OCI-LY3 (cell line): ENCODE measurements around the gene CNDP1.

Experiments
- H2AFZ ChIP-seq: fragments of 200-600, 300-600 bp; shearing (Covaris generic); 2 replicates; pipeline ENCODE4 v1.6.0; 2014; ENCODE audit warnings: antibody characterized with exemption, low read depth, low read length
- H3K27ac ChIP-seq: fragments of 200-600, 300-600 bp; sonication (generic); 2 replicates; pipeline ENCODE4 v1.5.1; 2014; ENCODE audit warnings: mild to moderate bottlenecking, low read length, moderate library complexity, mixed read lengths
- H3K27me3 ChIP-seq: fragments of 200-600, 300-600 bp; sonication (generic); 2 replicates; pipeline ENCODE4 v1.6.1; 2014; ENCODE audit warnings: low read depth, low read length, mixed read lengths
- H3K36me3 ChIP-seq: fragments of 200-600, 300-600 bp; sonication (generic); replicated peaks from 2 replicates; pipeline ENCODE3; 2014; ENCODE audit warnings: low read depth, low read length, mixed read lengths
- H3K4me1 ChIP-seq: fragments of 300-600, 200-600 bp; sonication (generic); 2 replicates; pipeline ENCODE4 v1.6.1; 2014; ENCODE audit warnings: low read length, mixed read lengths
- H3K4me2 ChIP-seq: fragments of 200-600, 300-600 bp; sonication (generic); 2 replicates; pipeline ENCODE4 v1.6.1; 2014; ENCODE audit warnings: low read length, mixed read lengths
- H3K4me3 ChIP-seq: fragments of 300-600, 200-600 bp; sonication (generic); 2 replicates; pipeline ENCODE4 v1.5.1; 2014; ENCODE audit warnings: antibody characterized with exemption, mild to moderate bottlenecking, low read length, moderate library complexity
- H3K79me2 ChIP-seq: fragments of 300-600, 200-600 bp; shearing (Covaris generic); 2 replicates; pipeline ENCODE4 v1.6.1; 2014; ENCODE audit warnings: mild to moderate bottlenecking, low read length, mixed read lengths
- H3K9ac ChIP-seq: fragments of 300-600, 200-600 bp; shearing (Covaris generic); 2 replicates; pipeline ENCODE4 v1.6.0; 2014; ENCODE audit warnings: mild to moderate bottlenecking, low read length, moderate library complexity
- H3K9me3 ChIP-seq: fragments of 200-600, 300-600 bp; shearing (Covaris generic); 2 replicates; pipeline ENCODE4 v1.6.1; 2014; ENCODE audit warnings: low read length, mixed read lengths; ENCODE audit not compliant: insufficient read depth
- H4K20me1 ChIP-seq: fragments of 200-600, 300-600 bp; sonication (generic); 2 replicates; pipeline ENCODE4 v1.6.1; 2016; ENCODE audit warnings: low read length, mixed read lengths; ENCODE audit not compliant: insufficient read depth
- CTCF ChIP-seq: fragments of 200-600, 300-600 bp; sonication (generic); IDR thresholded peaks from 2 replicates; pipeline ENCODE4 v1.5.1; 2014; ENCODE audit warnings: antibody characterized with exemption, low read length, low read depth
- EZH2phosphoT487 ChIP-seq: fragments of 200-600 bp; shearing (Covaris generic); IDR thresholded peaks from 2 replicates; pipeline ENCODE4 v1.6.1; 2018; ENCODE audit warnings: antibody characterized with exemption, mixed run types, low read depth

CNDP1 gene

GRCh38 chr18:74509856-74510769 lies 24.2 kb upstream of the CNDP1 start:
- no peak for TF ChIP-seq CTCF
- no peak for TF ChIP-seq EZH2phosphoT487
- Histone ChIP-seq H3K4me3 (no peak overlapping the region), H4K20me1 (peaks cover 12% of the 10 kb centered on the region), H2AFZ (no peak overlapping the region), H3K4me1 (no peaks in the 10 kb centered on the region), H3K79me2 (peaks cover 27% of the 10 kb centered on the region; the same call in 1 of the 2 replicates), H3K27ac (no peak overlapping the region), H3K9ac (no peak overlapping the region), H3K4me2 (no peak overlapping the region), H3K9me3 (no peaks in the 10 kb centered on the region), H3K36me3 (peaks cover 85% of the 10 kb centered on the region), H3K27me3 (no peaks in the 10 kb centered on the region)

- H3K79me2 ChIP-seq: peaks cover 27% of the 10 kb centered on the region; the same call in 1 of the 2 replicates
- H3K9ac ChIP-seq: no peak overlapping the region
- H3K4me3 ChIP-seq: no peak overlapping the region
- peaks cover 14% of the 10 kb centered on the region for H4K20me1 ChIP-seq
- H3K4me2 ChIP-seq: no peak overlapping the region
- no peaks in the 10 kb centered on the region for H3K9me3 ChIP-seq
- H3K4me1 ChIP-seq: no peaks in the 10 kb centered on the region
- no peak overlapping the region for H2AFZ ChIP-seq
- H3K36me3 ChIP-seq: peaks cover 86% of the 10 kb centered on the region
- no peaks in the 10 kb centered on the region for H3K27me3 ChIP-seq
- no peak overlapping the region for H3K27ac ChIP-seq
- TF ChIP-seq EZH2phosphoT487: no peak
- no peak for TF ChIP-seq CTCF
These were observed 23.6 kb upstream of the CNDP1 start for GRCh38 chr18:74510770-74511095.

- Histone ChIP-seq H3K27me3 (no peaks in the 10 kb centered on the region), H3K4me1 (no peaks in the 10 kb centered on the region), H3K4me2 (no peak overlapping the region), H3K4me3 (no peak overlapping the region), H3K9ac (no peak overlapping the region), H3K9me3 (no peaks in the 10 kb centered on the region), H3K79me2 (peaks cover 23% of the 10 kb centered on the region; the same call in 1 of the 2 replicates), H3K36me3 (peaks cover 90% of the 10 kb centered on the region), H4K20me1 (peaks cover 19% of the 10 kb centered on the region), H2AFZ (no peak overlapping the region), H3K27ac (no peak overlapping the region)
- TF ChIP-seq CTCF (no peak), EZH2phosphoT487 (no peak)
These were observed 22.5 kb upstream of the CNDP1 start for GRCh38 chr18:74511823-74512222.

- Histone ChIP-seq H3K9me3 (no peaks in the 10 kb centered on the region), H3K27ac (no peak overlapping the region), H3K4me1 (no peaks in the 10 kb centered on the region), H3K27me3 (no peaks in the 10 kb centered on the region), H3K79me2 (peaks cover 23% of the 10 kb centered on the region; the same call in 1 of the 2 replicates), H4K20me1 (peaks cover 19% of the 10 kb centered on the region), H3K4me2 (no peak overlapping the region), H3K36me3 (peaks cover 89% of the 10 kb centered on the region), H3K9ac (no peak overlapping the region), H2AFZ (no peak overlapping the region), H3K4me3 (no peak overlapping the region)
- TF ChIP-seq EZH2phosphoT487 (no peak), CTCF (no peak)
These were observed 21.8 kb upstream of the CNDP1 start for GRCh38 chr18:74512321-74513053.
